ENCODE results near the gene ZBTB46.
"Not testable (repeated sequence)": the region's sequence is repeated elsewhere in the genome, so short reads cannot be mapped to it uniquely, and the experiment has no call there.

DNA sequence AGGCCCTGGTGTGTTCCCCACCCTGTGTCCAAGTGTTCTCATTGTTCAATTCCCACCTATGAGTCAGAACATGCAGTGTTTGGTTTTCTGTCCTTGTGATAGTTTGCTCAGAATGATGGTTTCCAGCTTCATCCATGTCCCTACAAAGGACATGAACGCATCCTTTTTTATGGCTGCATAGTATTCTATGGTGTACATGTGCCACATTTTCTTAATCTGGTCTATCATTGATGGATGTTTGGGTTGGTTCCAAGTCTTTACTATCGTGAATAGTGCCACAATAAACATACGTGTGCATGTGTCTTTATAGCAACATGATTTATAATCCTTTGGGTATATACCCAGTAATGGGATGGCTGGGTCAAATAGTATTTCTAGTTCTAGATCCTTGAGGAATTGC, 33.9 kb downstream of the ZBTB46 start:
- TF ChIP-seq POLR2A, POLR2AphosphoS5 (IDR thresholded peaks at IDR 0.05): not testable (repeated sequence)
- TF ChIP-seq, protein P1, sequence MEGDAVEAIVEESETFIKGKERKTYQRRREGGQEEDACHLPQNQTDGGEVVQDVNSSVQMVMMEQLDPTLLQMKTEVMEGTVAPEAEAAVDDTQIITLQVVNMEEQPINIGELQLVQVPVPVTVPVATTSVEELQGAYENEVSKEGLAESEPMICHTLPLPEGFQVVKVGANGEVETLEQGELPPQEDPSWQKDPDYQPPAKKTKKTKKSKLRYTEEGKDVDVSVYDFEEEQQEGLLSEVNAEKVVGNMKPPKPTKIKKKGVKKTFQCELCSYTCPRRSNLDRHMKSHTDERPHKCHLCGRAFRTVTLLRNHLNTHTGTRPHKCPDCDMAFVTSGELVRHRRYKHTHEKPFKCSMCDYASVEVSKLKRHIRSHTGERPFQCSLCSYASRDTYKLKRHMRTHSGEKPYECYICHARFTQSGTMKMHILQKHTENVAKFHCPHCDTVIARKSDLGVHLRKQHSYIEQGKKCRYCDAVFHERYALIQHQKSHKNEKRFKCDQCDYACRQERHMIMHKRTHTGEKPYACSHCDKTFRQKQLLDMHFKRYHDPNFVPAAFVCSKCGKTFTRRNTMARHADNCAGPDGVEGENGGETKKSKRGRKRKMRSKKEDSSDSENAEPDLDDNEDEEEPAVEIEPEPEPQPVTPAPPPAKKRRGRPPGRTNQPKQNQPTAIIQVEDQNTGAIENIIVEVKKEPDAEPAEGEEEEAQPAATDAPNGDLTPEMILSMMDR (IDR thresholded peaks at IDR 0.05) = not testable (repeated sequence)

All from prostate gland (tissue), 2 donors.